Panc1 (cell line): ENCODE measurements around the gene MEGF11.
"Not testable (repeated sequence)": the region's sequence is repeated elsewhere in the genome, so short reads cannot be mapped to it uniquely, and the experiment has no call there.

Experiments used
- CTCF ChIP-seq: fragments of 450-650 bp; IDR thresholded peaks from 2 replicates; pipeline ENCODE4 v1.5.1; 2017; ENCODE audit warnings: mild to moderate bottlenecking
- POLR2AphosphoS5 ChIP-seq: IDR thresholded peaks from 2 replicates; pipeline ENCODE4 v1.6.1; 2012; ENCODE audit warnings: mild to moderate bottlenecking, low read depth, low read length, moderate library complexity
- TF ChIP-seq, protein P1 (sequence below), 2 experiments: IDR thresholded peaks; 2 replicates each; pipeline ENCODE4 v1.6.1; 2011 to 2012; ENCODE audit warnings: low read depth in 2 of 2, control low read depth in 1 of 2, low read length in 1 of 2, mild to moderate bottlenecking in 1 of 2, moderate library complexity in 1 of 2; ENCODE audit not compliant: insufficient read depth in 1 of 2

GRCh38 chr15:65976196-65976595 is 277.4 kb downstream of the MEGF11 start:
- TF ChIP-seq POLR2AphosphoS5, CTCF: not testable (repeated sequence)
- TF ChIP-seq, protein P1, sequence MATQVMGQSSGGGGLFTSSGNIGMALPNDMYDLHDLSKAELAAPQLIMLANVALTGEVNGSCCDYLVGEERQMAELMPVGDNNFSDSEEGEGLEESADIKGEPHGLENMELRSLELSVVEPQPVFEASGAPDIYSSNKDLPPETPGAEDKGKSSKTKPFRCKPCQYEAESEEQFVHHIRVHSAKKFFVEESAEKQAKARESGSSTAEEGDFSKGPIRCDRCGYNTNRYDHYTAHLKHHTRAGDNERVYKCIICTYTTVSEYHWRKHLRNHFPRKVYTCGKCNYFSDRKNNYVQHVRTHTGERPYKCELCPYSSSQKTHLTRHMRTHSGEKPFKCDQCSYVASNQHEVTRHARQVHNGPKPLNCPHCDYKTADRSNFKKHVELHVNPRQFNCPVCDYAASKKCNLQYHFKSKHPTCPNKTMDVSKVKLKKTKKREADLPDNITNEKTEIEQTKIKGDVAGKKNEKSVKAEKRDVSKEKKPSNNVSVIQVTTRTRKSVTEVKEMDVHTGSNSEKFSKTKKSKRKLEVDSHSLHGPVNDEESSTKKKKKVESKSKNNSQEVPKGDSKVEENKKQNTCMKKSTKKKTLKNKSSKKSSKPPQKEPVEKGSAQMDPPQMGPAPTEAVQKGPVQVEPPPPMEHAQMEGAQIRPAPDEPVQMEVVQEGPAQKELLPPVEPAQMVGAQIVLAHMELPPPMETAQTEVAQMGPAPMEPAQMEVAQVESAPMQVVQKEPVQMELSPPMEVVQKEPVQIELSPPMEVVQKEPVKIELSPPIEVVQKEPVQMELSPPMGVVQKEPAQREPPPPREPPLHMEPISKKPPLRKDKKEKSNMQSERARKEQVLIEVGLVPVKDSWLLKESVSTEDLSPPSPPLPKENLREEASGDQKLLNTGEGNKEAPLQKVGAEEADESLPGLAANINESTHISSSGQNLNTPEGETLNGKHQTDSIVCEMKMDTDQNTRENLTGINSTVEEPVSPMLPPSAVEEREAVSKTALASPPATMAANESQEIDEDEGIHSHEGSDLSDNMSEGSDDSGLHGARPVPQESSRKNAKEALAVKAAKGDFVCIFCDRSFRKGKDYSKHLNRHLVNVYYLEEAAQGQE (IDR thresholded peaks at IDR 0.05; ENCODE audit: insufficient read depth in 1 of 2, low read depth in 2 of 2, low read length in 1 of 2): not testable (repeated sequence)
